A673 (cell line): Measurements from ENCODE around the gene MDM2. TPM values are rescaled to one million over a fixed set of nuclear protein-coding genes. Genes with fewer than 3 reads are reported as not detected.

Experiments used
- BruUV-seq: library from RNA; stranded (reverse); fragments of 400-500 nt; replicated peaks from 2 replicates; lab custom pipeline; 2021; lab: Mats Ljungman, UMichigan
- CTCF ChIA-PET: fragments of 300-600 bp; sonication (Branson Sonifier 250); formaldehyde crosslinking; loops from one replicate; lab custom pipeline; 2022; ENCODE audit warnings: antibody characterized with exemption; lab: Charles Lee
- POLR2A ChIA-PET: fragments of 300-600 bp; sonication (Branson Sonifier 250); formaldehyde crosslinking; loops from one replicate; lab custom pipeline; 2022; ENCODE audit warnings: antibody characterized with exemption; ENCODE audit not compliant: low non-redundant PET; lab: Charles Lee
- DNase-seq: peaks from one replicate; pipeline ENCODE4 v3.0.0-alpha.2; 2015; ENCODE audit warnings: low spot score
- H3K27ac ChIP-seq: fragments of 200-600 bp; sonication (generic); 2 replicates; pipeline ENCODE4 v1.5.1; 2016; ENCODE audit warnings: mixed run types, low read depth, mild to moderate bottlenecking, mixed read lengths, antibody characterized with exemption, low read length; ENCODE audit not compliant: poor library complexity, severe bottlenecking
- H3K27me3 ChIP-seq: fragments of 200-600 bp; sonication (generic); replicated peaks from 2 replicates; pipeline ENCODE4 v1.6.1; 2017; ENCODE audit warnings: mixed run types, low read depth, mild to moderate bottlenecking, mixed read lengths, antibody characterized with exemption, low read length; ENCODE audit not compliant: insufficient read depth, poor library complexity
- H3K36me3 ChIP-seq: fragments of 200-600 bp; sonication (generic); 2 replicates; pipeline ENCODE4 v1.6.1; 2016; ENCODE audit warnings: mixed run types, mild to moderate bottlenecking, mixed read lengths, antibody characterized with exemption, low read length; ENCODE audit not compliant: insufficient read depth, poor library complexity, severe bottlenecking
- H3K4me1 ChIP-seq: fragments of 200-600 bp; sonication (generic); 2 replicates; pipeline ENCODE4 v1.6.1; 2017; ENCODE audit warnings: mixed run types, mild to moderate bottlenecking, mixed read lengths, antibody characterized with exemption, low read length; ENCODE audit not compliant: insufficient read depth, poor library complexity, severe bottlenecking
- H3K4me3 ChIP-seq: fragments of 200-600 bp; sonication (generic); 2 replicates; pipeline ENCODE4 v1.5.1; 2016; ENCODE audit warnings: low read depth, mixed run types, mild to moderate bottlenecking, mixed read lengths, low read length; ENCODE audit not compliant: poor library complexity, severe bottlenecking
- H3K9me3 ChIP-seq: fragments of 200-600 bp; sonication (generic); 2 replicates; pipeline ENCODE4 v1.6.1; 2016; ENCODE audit warnings: mixed run types, low read depth, mild to moderate bottlenecking, mixed read lengths, antibody characterized with exemption, low read length; ENCODE audit not compliant: poor library complexity, severe bottlenecking
- CTCF ChIP-seq: fragments of 300-800, 200-600 bp; sonication (generic); conservative IDR thresholded peaks from 2 replicates; pipeline ENCODE4 v1.5.1; 2017; ENCODE audit warnings: low read depth, mild to moderate bottlenecking, antibody characterized with exemption, low read length, moderate library complexity, mixed read lengths
- EZH2 ChIP-seq: fragments of 200-600 bp; sonication (generic); IDR thresholded peaks from 2 replicates; pipeline ENCODE4 v1.6.1; 2017; ENCODE audit warnings: borderline replicate concordance, low read depth, mild to moderate bottlenecking, mixed read lengths, antibody characterized with exemption, low read length; ENCODE audit not compliant: poor library complexity, severe bottlenecking
- intact Hi-C: fragments of 100-400 bp; cut with micrococcal nuclease; formaldehyde crosslinking; loops from one replicate; pipeline ENCODE4 v1.10.0; 2022; ENCODE audit not compliant: unreplicated experiment
- total RNA-seq: library from RNA; stranded (reverse); gene quantifications from 2 replicates; pipeline ENCODE4 v1.2.3, GENCODE V29; 2021

The MDM2 gene
- total RNA-seq, 1 experiment from 2014 or later = 149 TPM

- Histone ChIP-seq H3K4me3 (no peak overlapping the region), H3K36me3 (no peaks in the 10 kb centered on the region), H3K27ac (no peak overlapping the region), H3K27me3 (no peaks in the 10 kb centered on the region), H3K4me1 (no peaks in the 10 kb centered on the region), H3K9me3 (no peaks in the 10 kb centered on the region)
- TF ChIP-seq CTCF (no peak), EZH2 (no peak)
- ChIA-PET CTCF (no interaction called here), POLR2A (no interaction called here)
- no peak for DNase-seq
- BruUV-seq = no TSS peak
- intact Hi-C loops = no loop called here
Observed at GRCh38 chr12:68854078-68854468, 46.1 kb downstream of the MDM2 start.

GRCh38 chr12:68854554-68854953 is 46.6 kb downstream of the MDM2 start:
- BruUV-seq = no TSS peak
- no peaks in the 10 kb centered on the region for H3K27me3 ChIP-seq
- H3K4me3 ChIP-seq = no peak overlapping the region
- H3K4me1 ChIP-seq = no peaks in the 10 kb centered on the region
- no peak overlapping the region for H3K27ac ChIP-seq
- no peak for DNase-seq
- H3K36me3 ChIP-seq = no peaks in the 10 kb centered on the region
- intact Hi-C loops = no loop called here
- POLR2A ChIA-PET = no interaction called here
- H3K9me3 ChIP-seq = no peaks in the 10 kb centered on the region
- TF ChIP-seq CTCF (no peak), EZH2 (no peak)
- CTCF ChIA-PET = no interaction called here

GRCh38 chr12:68855111-68855510 is 47.1 kb downstream of the MDM2 start:
- ChIA-PET POLR2A (no interaction called here), CTCF (no interaction called here)
- no peak for DNase-seq
- Histone ChIP-seq H3K4me1 (no peaks in the 10 kb centered on the region), H3K27me3 (no peaks in the 10 kb centered on the region), H3K27ac (no peak overlapping the region), H3K4me3 (no peak overlapping the region), H3K9me3 (no peaks in the 10 kb centered on the region), H3K36me3 (no peaks in the 10 kb centered on the region)
- TF ChIP-seq EZH2 (no peak), CTCF (no peak)
- intact Hi-C loops = no loop called here
- BruUV-seq = no TSS peak
